Mammary epithelial cell (primary cell): ENCODE results near the gene VSIR.

ENCODE experiments used
- EZH2 ChIP-seq: IDR thresholded peaks from 2 replicates; pipeline ENCODE4 v1.6.1; 2012; ENCODE audit warnings: low read length, inconsistent platforms, borderline replicate concordance
- TF ChIP-seq, protein P1 (sequence below), 2 donors: IDR thresholded peaks in 1 of 2; conservative IDR thresholded peaks in 1 of 2; 2 replicates each; pipeline ENCODE4 v1.5.1; 2011 to 2012; ENCODE audit warnings: inconsistent platforms in 2 of 2, low read length in 2 of 2, mild to moderate bottlenecking in 2 of 2, control low read depth in 1 of 2, low read depth in 1 of 2; ENCODE audit not compliant: insufficient read depth in 1 of 2; ENCODE audit errors: extremely low read depth in 1 of 2

DNA sequence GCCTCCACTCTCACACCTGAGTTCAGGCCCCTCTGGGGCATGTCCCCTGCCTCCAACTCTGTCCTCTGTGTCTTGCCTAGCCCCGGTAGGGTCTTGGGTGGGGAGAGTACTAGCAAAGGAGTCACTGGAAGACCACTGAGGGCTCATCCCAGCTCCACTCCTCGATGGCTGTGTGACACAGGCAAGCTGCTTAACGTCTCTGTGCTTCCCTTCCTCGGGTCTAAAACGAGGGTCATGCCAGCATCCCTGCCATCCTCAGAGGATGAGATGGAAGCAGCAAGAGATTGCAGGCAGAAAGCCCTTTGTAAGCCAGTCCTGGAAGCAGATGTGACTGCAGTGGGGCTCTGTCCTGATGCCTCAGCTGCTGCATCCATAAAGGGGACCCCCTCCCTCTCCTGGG is 38.5 kb downstream of the VSIR start:
- no peak for TF ChIP-seq EZH2
- TF ChIP-seq, protein P1, sequence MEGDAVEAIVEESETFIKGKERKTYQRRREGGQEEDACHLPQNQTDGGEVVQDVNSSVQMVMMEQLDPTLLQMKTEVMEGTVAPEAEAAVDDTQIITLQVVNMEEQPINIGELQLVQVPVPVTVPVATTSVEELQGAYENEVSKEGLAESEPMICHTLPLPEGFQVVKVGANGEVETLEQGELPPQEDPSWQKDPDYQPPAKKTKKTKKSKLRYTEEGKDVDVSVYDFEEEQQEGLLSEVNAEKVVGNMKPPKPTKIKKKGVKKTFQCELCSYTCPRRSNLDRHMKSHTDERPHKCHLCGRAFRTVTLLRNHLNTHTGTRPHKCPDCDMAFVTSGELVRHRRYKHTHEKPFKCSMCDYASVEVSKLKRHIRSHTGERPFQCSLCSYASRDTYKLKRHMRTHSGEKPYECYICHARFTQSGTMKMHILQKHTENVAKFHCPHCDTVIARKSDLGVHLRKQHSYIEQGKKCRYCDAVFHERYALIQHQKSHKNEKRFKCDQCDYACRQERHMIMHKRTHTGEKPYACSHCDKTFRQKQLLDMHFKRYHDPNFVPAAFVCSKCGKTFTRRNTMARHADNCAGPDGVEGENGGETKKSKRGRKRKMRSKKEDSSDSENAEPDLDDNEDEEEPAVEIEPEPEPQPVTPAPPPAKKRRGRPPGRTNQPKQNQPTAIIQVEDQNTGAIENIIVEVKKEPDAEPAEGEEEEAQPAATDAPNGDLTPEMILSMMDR (conservative IDR thresholded peaks at IDR 0.05 in 1 of 2, IDR thresholded peaks at IDR 0.05 in 1 of 2; ENCODE audit: extremely low read depth in 1 of 2, insufficient read depth in 1 of 2, low read depth in 1 of 2, low read length in 2 of 2): no peak
